Type B pancreatic cell (in vitro differentiated cells): ENCODE data around the gene RFT1. TPM values are rescaled to one million over a fixed set of nuclear protein-coding genes. Genes with fewer than 3 reads are reported as not detected.

ENCODE experiments used
- DNase-seq: peaks from one replicate; pipeline ENCODE4 v3.0.0; 2021; ENCODE audit warnings: mixed read lengths; ENCODE audit not compliant: unreplicated experiment; ENCODE audit errors: extremely low spot score
- H3K27ac Mint-ChIP-seq: 2 replicates; pipeline ENCODE4 v1.8.0; 2021; ENCODE audit warnings: mild to moderate bottlenecking, mixed read lengths
- H3K27me3 Mint-ChIP-seq: 2 replicates; pipeline ENCODE4 v1.8.0; 2021; ENCODE audit warnings: mixed read lengths
- H3K36me3 Mint-ChIP-seq: 2 replicates; pipeline ENCODE4 v1.8.0; 2021; ENCODE audit warnings: mixed read lengths
- H3K4me1 Mint-ChIP-seq: one replicate; pipeline ENCODE4 v1.8.0; 2021; ENCODE audit warnings: mixed read lengths; ENCODE audit not compliant: unreplicated experiment
- H3K4me3 Mint-ChIP-seq: 2 replicates; pipeline ENCODE4 v1.8.0; 2021; ENCODE audit warnings: mild to moderate bottlenecking, mixed read lengths
- H3K9me3 Mint-ChIP-seq: 2 replicates; pipeline ENCODE4 v1.8.0; 2021; ENCODE audit warnings: mixed read lengths
- total RNA-seq: library from RNA; stranded (reverse); gene quantifications from 2 replicates; pipeline ENCODE4 v1.2.1, GENCODE V29; 2021; ENCODE audit warnings: low replicate concordance
- TF ChIP-seq, protein P1 (sequence below): fragments of 200-600 bp; sonication (generic); conservative IDR thresholded peaks from 2 replicates; pipeline ENCODE4 v1.5.0; 2021; ENCODE audit warnings: antibody characterized with exemption, mild to moderate bottlenecking

RFT1 gene
- total RNA-seq, 1 donor from 2014 or later = 31.0 TPM

DNA sequence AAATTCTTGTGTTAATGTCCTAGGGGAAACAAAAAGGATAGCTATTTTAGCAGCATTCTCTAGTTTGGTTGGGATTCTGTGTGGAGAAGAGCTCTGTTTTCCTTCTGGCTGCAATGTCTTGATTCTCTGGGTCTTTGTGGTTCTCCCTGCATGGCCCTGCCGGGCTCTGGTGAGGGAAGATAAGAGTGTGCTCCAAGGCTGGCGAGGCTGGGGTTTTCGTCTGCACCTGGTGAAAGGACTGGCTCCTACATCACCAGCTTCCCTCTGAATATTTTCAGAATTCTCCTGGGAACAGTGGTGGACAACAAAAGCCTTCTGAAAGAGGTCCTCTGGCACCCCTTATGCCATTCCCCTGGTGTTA, 46.3 kb downstream of the RFT1 start:
- Mint-ChIP-seq H3K4me1 (peaks cover 12% of the 10 kb centered on the region), H3K27me3 (no peaks in the 10 kb centered on the region), H3K36me3 (peaks cover 3% of the 10 kb centered on the region), H3K27ac (no peak overlapping the region), H3K9me3 (no peaks in the 10 kb centered on the region), H3K4me3 (no peak overlapping the region)
- TF ChIP-seq, protein P1, sequence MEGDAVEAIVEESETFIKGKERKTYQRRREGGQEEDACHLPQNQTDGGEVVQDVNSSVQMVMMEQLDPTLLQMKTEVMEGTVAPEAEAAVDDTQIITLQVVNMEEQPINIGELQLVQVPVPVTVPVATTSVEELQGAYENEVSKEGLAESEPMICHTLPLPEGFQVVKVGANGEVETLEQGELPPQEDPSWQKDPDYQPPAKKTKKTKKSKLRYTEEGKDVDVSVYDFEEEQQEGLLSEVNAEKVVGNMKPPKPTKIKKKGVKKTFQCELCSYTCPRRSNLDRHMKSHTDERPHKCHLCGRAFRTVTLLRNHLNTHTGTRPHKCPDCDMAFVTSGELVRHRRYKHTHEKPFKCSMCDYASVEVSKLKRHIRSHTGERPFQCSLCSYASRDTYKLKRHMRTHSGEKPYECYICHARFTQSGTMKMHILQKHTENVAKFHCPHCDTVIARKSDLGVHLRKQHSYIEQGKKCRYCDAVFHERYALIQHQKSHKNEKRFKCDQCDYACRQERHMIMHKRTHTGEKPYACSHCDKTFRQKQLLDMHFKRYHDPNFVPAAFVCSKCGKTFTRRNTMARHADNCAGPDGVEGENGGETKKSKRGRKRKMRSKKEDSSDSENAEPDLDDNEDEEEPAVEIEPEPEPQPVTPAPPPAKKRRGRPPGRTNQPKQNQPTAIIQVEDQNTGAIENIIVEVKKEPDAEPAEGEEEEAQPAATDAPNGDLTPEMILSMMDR = no peak
- DNase-seq = no peak

DNA sequence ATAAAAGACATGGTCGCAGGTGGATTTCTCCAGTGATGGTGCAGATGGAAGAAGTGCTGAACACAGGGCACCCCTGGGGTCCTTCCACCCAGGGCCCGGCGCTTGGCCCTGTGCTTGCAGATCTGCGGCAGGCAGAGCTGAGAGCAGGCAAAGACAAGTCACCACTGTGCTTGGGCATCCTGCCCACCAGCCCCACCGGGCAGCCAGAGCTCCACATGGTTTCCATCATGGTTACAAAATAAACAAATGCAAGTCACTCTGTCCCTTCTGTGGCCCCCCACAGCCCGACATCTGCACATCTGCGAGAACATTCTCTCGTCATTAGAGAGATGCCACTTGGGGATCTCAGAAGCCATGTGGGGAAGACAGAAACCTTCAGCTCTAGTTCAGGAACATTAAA, 46.7 kb downstream of the RFT1 start:
- peaks cover 3% of the 10 kb centered on the region for H3K36me3 Mint-ChIP-seq
- H3K4me1 Mint-ChIP-seq = peaks cover 12% of the 10 kb centered on the region
- H3K9me3 Mint-ChIP-seq = no peaks in the 10 kb centered on the region
- H3K4me3 Mint-ChIP-seq = no peak overlapping the region
- TF ChIP-seq, protein P1 = no peak
- H3K27ac Mint-ChIP-seq = no peak overlapping the region
- no peak for DNase-seq
- no peaks in the 10 kb centered on the region for H3K27me3 Mint-ChIP-seq

DNA sequence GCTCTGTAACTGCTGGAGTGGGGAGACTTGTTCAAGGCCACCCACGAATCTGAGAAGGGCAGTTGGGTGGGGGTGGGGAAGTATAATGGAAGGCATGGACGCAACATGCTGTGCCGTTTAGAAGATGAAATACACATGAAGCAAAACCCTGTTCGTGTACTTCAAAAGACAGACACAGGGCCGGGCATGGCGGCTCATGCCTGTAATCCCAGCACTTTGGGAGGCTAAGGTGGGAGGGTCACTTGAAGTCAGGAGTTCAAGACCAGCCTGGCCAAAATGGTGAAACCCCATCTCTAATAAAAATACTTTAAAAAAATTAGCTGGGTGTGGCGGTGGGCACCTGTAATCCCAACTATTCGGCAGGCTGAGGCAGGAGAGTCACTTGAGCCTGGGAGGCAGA, 47.5 kb downstream of the RFT1 start:
- Mint-ChIP-seq H3K9me3 (no peaks in the 10 kb centered on the region), H3K27me3 (no peaks in the 10 kb centered on the region), H3K4me3 (no peak overlapping the region), H3K27ac (no peak overlapping the region), H3K36me3 (no peaks in the 10 kb centered on the region), H3K4me1 (peaks cover 12% of the 10 kb centered on the region)
- TF ChIP-seq, protein P1 = no peak
- DNase-seq = no peak

DNA sequence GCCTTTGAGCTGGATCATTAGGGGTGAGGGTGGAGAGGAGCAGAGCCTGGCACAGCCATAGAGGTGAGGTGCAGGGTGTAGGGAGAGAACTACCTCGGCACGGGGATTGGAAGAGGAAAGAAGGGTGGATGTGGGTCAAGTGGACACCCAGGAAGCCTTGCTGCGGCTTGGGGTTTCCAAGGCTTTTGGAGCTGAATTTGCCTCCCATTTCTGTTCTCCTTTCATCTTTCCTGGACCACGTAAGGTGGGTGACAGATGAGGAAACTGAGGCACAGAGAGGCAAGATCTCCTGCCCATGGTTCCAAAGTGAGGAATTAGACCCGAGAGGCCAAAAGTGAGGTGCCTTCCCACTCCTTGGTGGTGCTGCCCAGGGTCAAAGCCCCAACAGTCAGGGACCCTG, 48.9 kb downstream of the RFT1 start:
- Mint-ChIP-seq H3K4me1 (peaks cover 12% of the 10 kb centered on the region), H3K36me3 (no peaks in the 10 kb centered on the region), H3K9me3 (no peaks in the 10 kb centered on the region), H3K4me3 (no peak overlapping the region), H3K27me3 (no peaks in the 10 kb centered on the region), H3K27ac (no peak overlapping the region)
- TF ChIP-seq, protein P1 = no peak
- DNase-seq = no peak

DNA sequence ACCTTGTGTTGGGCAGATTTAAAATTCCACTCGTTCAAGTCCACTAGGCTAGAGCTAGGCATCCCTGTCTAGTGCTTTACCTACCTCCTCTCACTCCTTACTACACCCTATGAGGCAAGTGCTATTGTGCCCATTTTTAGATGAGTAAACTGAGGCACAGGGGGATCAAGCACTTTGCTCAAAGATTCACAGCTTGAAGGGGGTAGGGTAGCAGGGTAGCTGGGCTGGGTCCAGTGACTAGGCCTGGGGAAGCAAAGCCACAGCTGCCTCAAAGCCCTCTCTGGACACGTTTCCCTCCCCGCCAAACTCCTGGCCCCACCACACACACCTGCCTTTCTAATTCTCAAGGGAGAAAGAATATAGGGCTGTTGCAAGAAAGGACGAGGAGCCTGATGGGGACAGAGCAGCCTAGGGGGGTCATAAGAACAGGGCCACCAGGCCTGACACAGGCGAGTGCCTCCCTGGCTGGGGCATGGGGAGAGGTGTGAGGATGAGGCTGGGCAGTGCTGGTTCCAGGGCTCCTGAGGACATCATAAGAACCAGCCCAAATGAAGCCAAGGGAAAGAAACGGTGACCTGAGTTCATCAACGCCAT, 49.5 kb downstream of the RFT1 start:
- H3K4me3 Mint-ChIP-seq = no peak overlapping the region
- H3K27me3 Mint-ChIP-seq = no peaks in the 10 kb centered on the region
- peaks cover 12% of the 10 kb centered on the region for H3K4me1 Mint-ChIP-seq
- no peaks in the 10 kb centered on the region for H3K9me3 Mint-ChIP-seq
- TF ChIP-seq, protein P1 = no peak
- no peak for DNase-seq
- H3K36me3 Mint-ChIP-seq = no peaks in the 10 kb centered on the region
- no peak overlapping the region for H3K27ac Mint-ChIP-seq
